Endothelial cell (in vitro differentiated cells): ENCODE results near the gene LAPTM4A. TPM values are rescaled to one million over a fixed set of nuclear protein-coding genes. Genes with fewer than 3 reads are reported as not detected.

Source experiments
- DNase-seq: peaks from one replicate; pipeline ENCODE4 v3.0.0; 2021; ENCODE audit warnings: low spot score
- H3K27ac Mint-ChIP-seq: one replicate; pipeline ENCODE4 v1.8.0; 2021; ENCODE audit warnings: mixed read lengths, inconsistent platforms; ENCODE audit not compliant: unreplicated experiment
- H3K27me3 Mint-ChIP-seq: one replicate; pipeline ENCODE4 v1.8.0; 2021; ENCODE audit warnings: mild to moderate bottlenecking, moderate library complexity, mixed read lengths, inconsistent platforms; ENCODE audit not compliant: unreplicated experiment
- H3K36me3 Mint-ChIP-seq: one replicate; pipeline ENCODE4 v1.8.0; 2021; ENCODE audit warnings: mild to moderate bottlenecking, low read depth, mixed read lengths, inconsistent platforms; ENCODE audit not compliant: unreplicated experiment
- H3K4me1 Mint-ChIP-seq: one replicate; pipeline ENCODE4 v1.8.0; 2021; ENCODE audit warnings: mild to moderate bottlenecking, mixed read lengths, inconsistent platforms; ENCODE audit not compliant: unreplicated experiment
- H3K4me3 Mint-ChIP-seq: one replicate; pipeline ENCODE4 v1.8.0; 2021; ENCODE audit warnings: mild to moderate bottlenecking, mixed read lengths, inconsistent platforms; ENCODE audit not compliant: unreplicated experiment
- H3K9me3 Mint-ChIP-seq: one replicate; pipeline ENCODE4 v1.8.0; 2021; ENCODE audit warnings: mixed read lengths, inconsistent platforms; ENCODE audit not compliant: unreplicated experiment
- total RNA-seq: library from RNA; stranded (reverse); fragmentation: NEBNext Ultra II Directional; extraction: Animal tissue kit (Norgen Biotek cat#: 25700); gene quantifications from one replicate; pipeline ENCODE4 v1.2.1, GENCODE V29; 2021; ENCODE audit not compliant: unreplicated experiment
- TF ChIP-seq, protein P1 (sequence below): fragments of 200-600 bp; sonication (generic); IDR thresholded peaks from one replicate; pipeline ENCODE4 v1.5.0; 2021; ENCODE audit warnings: antibody characterized with exemption; ENCODE audit not compliant: unreplicated experiment

The LAPTM4A gene
- total RNA-seq, 1 donor from 2014 or later, result 264 TPM

DNA sequence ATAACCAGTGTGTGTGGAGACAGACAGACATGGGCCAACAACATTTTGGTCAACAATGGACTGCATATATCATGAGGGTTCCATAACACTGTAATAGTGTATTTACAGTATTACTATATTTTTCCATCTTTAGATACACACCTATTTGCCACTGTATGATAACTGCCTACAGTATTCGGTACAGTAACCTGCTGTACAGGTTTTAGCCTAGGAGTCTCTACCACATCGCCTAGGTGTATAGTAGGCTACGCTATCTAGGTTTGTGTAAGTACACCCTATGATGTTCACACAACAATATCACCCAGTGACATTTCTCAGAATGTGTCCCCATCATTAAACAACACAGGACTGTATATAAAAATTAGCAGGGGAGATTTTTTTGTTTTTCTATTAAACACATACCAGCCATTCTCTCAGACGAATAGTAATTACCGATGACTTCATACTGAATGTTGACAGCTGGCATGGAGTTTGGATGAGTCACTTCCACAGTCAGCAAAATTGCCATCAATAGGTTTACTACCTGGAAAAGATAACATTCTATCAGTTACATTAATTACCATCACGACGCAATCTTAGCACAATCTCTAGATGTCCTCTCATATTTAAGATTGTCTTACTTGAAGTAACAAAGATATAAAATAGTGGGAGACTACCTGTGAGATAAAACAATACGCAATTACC is 10.8 kb downstream of the LAPTM4A start:
- Mint-ChIP-seq H3K27ac (no peak overlapping the region), H3K9me3 (no peaks in the 10 kb centered on the region), H3K27me3 (no peaks in the 10 kb centered on the region), H3K4me3 (no peak overlapping the region), H3K36me3 (peaks cover 27% of the 10 kb centered on the region), H3K4me1 (peaks cover 44% of the 10 kb centered on the region)
- no peak for DNase-seq
- TF ChIP-seq, protein P1, sequence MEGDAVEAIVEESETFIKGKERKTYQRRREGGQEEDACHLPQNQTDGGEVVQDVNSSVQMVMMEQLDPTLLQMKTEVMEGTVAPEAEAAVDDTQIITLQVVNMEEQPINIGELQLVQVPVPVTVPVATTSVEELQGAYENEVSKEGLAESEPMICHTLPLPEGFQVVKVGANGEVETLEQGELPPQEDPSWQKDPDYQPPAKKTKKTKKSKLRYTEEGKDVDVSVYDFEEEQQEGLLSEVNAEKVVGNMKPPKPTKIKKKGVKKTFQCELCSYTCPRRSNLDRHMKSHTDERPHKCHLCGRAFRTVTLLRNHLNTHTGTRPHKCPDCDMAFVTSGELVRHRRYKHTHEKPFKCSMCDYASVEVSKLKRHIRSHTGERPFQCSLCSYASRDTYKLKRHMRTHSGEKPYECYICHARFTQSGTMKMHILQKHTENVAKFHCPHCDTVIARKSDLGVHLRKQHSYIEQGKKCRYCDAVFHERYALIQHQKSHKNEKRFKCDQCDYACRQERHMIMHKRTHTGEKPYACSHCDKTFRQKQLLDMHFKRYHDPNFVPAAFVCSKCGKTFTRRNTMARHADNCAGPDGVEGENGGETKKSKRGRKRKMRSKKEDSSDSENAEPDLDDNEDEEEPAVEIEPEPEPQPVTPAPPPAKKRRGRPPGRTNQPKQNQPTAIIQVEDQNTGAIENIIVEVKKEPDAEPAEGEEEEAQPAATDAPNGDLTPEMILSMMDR, result no peak

DNA sequence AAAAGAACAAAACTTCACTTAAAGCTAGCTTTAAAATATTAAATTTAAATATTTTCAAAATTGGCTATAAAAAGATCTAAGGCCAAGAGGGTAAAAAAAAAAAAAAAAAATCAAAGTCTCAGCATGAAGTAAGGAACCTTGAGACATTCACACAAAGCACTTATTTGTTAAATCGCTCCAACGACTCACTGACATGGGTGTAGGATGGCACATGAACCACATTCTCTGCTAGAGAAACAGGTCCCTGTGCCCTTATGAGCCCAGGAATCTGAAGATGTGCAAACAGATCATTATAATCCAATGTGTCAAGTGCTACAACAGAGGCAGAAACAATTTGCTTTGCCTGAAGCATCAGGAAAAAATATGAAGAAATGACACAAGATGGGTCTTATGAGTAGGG is 13.8 kb downstream of the LAPTM4A start:
- TF ChIP-seq, protein P1, result no peak
- no peak for DNase-seq
- H3K4me1 Mint-ChIP-seq, result peaks cover 28% of the 10 kb centered on the region
- H3K36me3 Mint-ChIP-seq, result peaks cover 43% of the 10 kb centered on the region
- no peaks in the 10 kb centered on the region for H3K9me3 Mint-ChIP-seq
- no peaks in the 10 kb centered on the region for H3K27me3 Mint-ChIP-seq
- no peak overlapping the region for H3K27ac Mint-ChIP-seq
- H3K4me3 Mint-ChIP-seq, result no peak overlapping the region

DNA sequence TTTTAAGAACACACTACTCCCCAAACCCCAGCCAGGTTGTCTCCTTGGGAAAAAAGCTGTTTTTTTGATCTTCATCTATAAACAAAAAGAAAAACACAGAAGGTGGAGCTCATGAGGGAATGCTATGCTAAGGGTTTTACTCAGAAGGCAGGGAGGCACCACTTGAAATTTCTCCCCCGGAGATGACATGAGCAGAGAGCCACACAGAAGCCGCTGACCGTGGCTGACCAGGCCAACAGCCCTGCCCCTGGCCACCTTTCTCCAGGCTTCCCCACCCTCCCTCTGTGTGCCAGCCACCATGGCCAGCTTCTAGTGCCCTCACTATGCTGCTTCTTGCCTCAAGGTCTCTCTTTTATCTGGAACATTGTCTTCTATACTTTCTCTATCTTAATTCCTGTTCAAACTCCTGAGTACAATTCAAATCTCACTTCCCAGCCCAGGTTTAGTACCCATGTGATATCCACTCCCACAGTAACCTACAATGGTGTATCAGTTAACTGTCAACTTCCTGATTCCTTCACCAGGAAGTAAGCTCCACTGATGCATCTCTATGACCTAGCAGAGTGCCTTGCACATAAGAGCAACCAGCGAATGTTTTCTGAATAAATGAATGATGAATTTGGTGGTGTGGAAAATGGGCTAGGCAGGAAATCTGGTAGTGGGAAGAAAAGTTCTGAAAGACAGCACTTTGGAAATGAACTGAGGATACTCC is 15.3 kb downstream of the LAPTM4A start:
- peak overlapping the region; percentile 24 for H3K4me3 Mint-ChIP-seq
- peaks cover 56% of the 10 kb centered on the region for H3K36me3 Mint-ChIP-seq
- TF ChIP-seq, protein P1, result no peak
- H3K27ac Mint-ChIP-seq, result peak overlapping the region; percentile 87
- no peak for DNase-seq
- H3K4me1 Mint-ChIP-seq, result peaks cover 17% of the 10 kb centered on the region
- H3K27me3 Mint-ChIP-seq, result no peaks in the 10 kb centered on the region
- no peaks in the 10 kb centered on the region for H3K9me3 Mint-ChIP-seq

DNA sequence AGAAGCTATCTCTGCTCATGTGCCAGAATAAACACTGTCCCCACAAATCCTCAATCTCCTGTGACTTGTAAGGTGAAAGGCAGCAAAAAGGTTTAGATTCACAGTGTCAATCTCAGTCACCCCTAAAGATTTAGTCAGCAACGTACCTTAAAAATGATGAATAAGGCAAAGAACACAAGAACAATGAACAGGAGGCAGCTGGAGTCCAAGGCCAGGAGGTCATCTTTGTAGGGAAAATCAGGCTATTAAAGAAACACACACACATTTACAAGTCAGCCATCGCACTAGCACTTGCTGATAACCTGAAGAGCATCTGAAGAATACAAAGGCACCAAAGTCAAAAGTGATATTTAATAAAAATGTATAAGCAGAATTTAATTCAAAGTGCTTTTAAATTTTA is 16.6 kb downstream of the LAPTM4A start:
- no peak for DNase-seq
- no peak overlapping the region for H3K4me3 Mint-ChIP-seq
- no peaks in the 10 kb centered on the region for H3K27me3 Mint-ChIP-seq
- H3K9me3 Mint-ChIP-seq, result no peaks in the 10 kb centered on the region
- H3K4me1 Mint-ChIP-seq, result peaks cover 17% of the 10 kb centered on the region
- H3K27ac Mint-ChIP-seq, result peak overlapping the region; percentile 68
- peaks cover 62% of the 10 kb centered on the region for H3K36me3 Mint-ChIP-seq
- TF ChIP-seq, protein P1, result no peak

DNA sequence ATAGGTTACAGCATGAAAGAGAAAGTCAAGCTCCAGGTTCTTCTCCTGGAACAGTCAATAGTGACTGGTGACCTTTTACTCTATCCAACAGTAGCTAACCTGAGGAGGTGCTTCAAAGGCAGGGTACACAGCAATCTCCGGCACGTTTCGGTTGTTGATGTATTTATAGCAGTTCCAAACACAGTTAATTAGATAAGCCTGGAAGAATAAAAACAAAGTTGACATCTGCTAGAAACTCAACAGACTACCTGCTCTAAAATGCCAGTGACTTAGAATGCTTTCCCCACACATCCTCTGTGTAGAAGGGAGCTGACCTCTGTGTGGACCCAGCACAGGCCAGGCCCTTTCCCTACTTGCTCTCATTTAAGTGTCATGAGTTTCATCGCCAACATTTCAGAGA is 17.2 kb downstream of the LAPTM4A start:
- Mint-ChIP-seq H3K9me3 (no peaks in the 10 kb centered on the region), H3K4me1 (peaks cover 17% of the 10 kb centered on the region), H3K4me3 (no peak overlapping the region), H3K27ac (no peak overlapping the region), H3K36me3 (peaks cover 68% of the 10 kb centered on the region), H3K27me3 (no peaks in the 10 kb centered on the region)
- no peak for DNase-seq
- TF ChIP-seq, protein P1, result no peak
